GM12878 (cell line): Measurements from ENCODE around the gene ART1. TPM values are rescaled to one million over a fixed set of nuclear protein-coding genes. Genes with fewer than 3 reads are reported as not detected.

Experiments
- ATAC-seq: fragments of 200-7000 bp; cut with Tn5 transposase; 3 replicates; pipeline ENCODE4 v1.9.1; 2020; ENCODE audit warnings: mild to moderate bottlenecking, moderate library complexity
- Bru-seq: library from RNA; stranded (reverse); fragments of 400-500 nt; gene quantifications from one replicate; lab custom pipeline; 2021; lab: Mats Ljungman, UMichigan
- BruChase-seq, 2 experiments: library from RNA; stranded (reverse); fragments of 400-500 nt; gene quantifications; one replicate each; lab custom pipeline; 2021; lab: Mats Ljungman, UMichigan
- BruUV-seq: library from RNA; stranded (reverse); fragments of 400-500 nt; replicated peaks from 2 replicates; lab custom pipeline; 2021; lab: Mats Ljungman, UMichigan
- CTCF ChIA-PET: fragments of 300-600 bp; sonication (Branson Sonifier 250); formaldehyde crosslinking; extraction: SDS; loops from one replicate; lab custom pipeline; 2021; ENCODE audit warnings: inconsistent platforms; lab: Yijun Ruan, JAX
- POLR2A ChIA-PET: fragments of 350-600 bp; formaldehyde crosslinking; extraction: SDS; loops from one replicate; lab custom pipeline; 2021; ENCODE audit warnings: inconsistent platforms; lab: Charles Lee
- RAD21 ChIA-PET: fragments of 300-600 bp; sonication (Branson Sonifier 250); formaldehyde crosslinking; loops from one replicate; lab custom pipeline; 2023; ENCODE audit warnings: antibody characterized with exemption; ENCODE audit not compliant: unreplicated experiment; lab: Charles Lee
- SMC1A ChIA-PET: fragments of 300-600 bp; sonication (Branson Sonifier 250); formaldehyde crosslinking; loops from one replicate; lab custom pipeline; 2023; ENCODE audit not compliant: unreplicated experiment, uncharacterized antibody; lab: Charles Lee
- DNase-seq: peaks from one replicate; pipeline ENCODE4 v3.0.0-alpha.2; 2011; ENCODE audit warnings: low read depth, low spot score
- FAIRE-seq: peaks from 3 replicates; lab custom pipeline; 2011; peaks lifted over from hg19 to GRCh38; lab: Jason Lieb, UNC
- H2AFZ ChIP-seq: 2 replicates; pipeline ENCODE4 v1.6.0; 2011; ENCODE audit warnings: low read depth, low read length, control low read depth; ENCODE audit not compliant: control insufficient read depth
- H3K27ac ChIP-seq: 2 replicates; pipeline ENCODE4 v1.5.1; 2011; ENCODE audit warnings: control low read depth; ENCODE audit not compliant: control insufficient read depth, insufficient read depth
- H3K27me3 ChIP-seq, 2 experiments: replicated peaks in 1 of 2; 2 replicates each; pipeline versions ENCODE4 v1.6.0 to v1.6.1; 2011; ENCODE audit warnings: low read length in 1 of 2; ENCODE audit not compliant: control insufficient read depth in 2 of 2, insufficient read depth in 2 of 2
- H3K36me3 ChIP-seq, 2 experiments: 2 replicates each; pipeline ENCODE4 v1.5.1; 2011; ENCODE audit warnings: low read length in 1 of 2; ENCODE audit not compliant: control insufficient read depth in 2 of 2, insufficient read depth in 2 of 2
- H3K4me1 ChIP-seq: 2 replicates; pipeline ENCODE4 v1.6.1; 2011; ENCODE audit warnings: mild to moderate bottlenecking, low read length, moderate library complexity, mixed read lengths; ENCODE audit not compliant: control insufficient read depth, insufficient read depth
- H3K4me2 ChIP-seq: 2 replicates; pipeline ENCODE4 v1.6.0; 2011; ENCODE audit warnings: control low read depth; ENCODE audit not compliant: control insufficient read depth, insufficient read depth
- H3K4me3 ChIP-seq: fragments of 200-600 bp; sonication (generic); 2 replicates; pipeline ENCODE4 v1.5.1; 2016
- H3K79me2 ChIP-seq: 2 replicates; pipeline ENCODE4 v1.6.0; 2011; ENCODE audit warnings: low read length; ENCODE audit not compliant: control insufficient read depth, insufficient read depth
- H3K9ac ChIP-seq: 2 replicates; pipeline ENCODE4 v1.8.0; 2011; ENCODE audit warnings: low read length, control low read depth, mixed read lengths; ENCODE audit not compliant: control insufficient read depth, insufficient read depth
- H3K9me3 ChIP-seq: replicated peaks from 3 replicates; pipeline ENCODE4 v1.5.1; 2011; ENCODE audit warnings: mild to moderate bottlenecking, low read length; ENCODE audit not compliant: control insufficient read depth, insufficient read depth
- H4K20me1 ChIP-seq: 2 replicates; pipeline ENCODE4 v1.6.0; 2011; ENCODE audit not compliant: control insufficient read depth, insufficient read depth
- CBX3 ChIP-seq: fragments of 200-600 bp; sonication (generic); IDR thresholded peaks from 2 replicates; pipeline ENCODE4 v1.6.1; 2016; ENCODE audit warnings: low read depth, borderline replicate concordance
- CHD1 ChIP-seq: IDR thresholded peaks from 2 replicates; pipeline ENCODE4 v1.6.1; 2012; ENCODE audit warnings: low read depth, low read length, improper control_type of control experiment
- CHD4 ChIP-seq: fragments of 200-600 bp; sonication (generic); IDR thresholded peaks from 2 replicates; pipeline ENCODE4 v1.6.1; 2016; ENCODE audit warnings: mild to moderate bottlenecking
- EGR1 ChIP-seq, 2 experiments: IDR thresholded peaks; 1 replicate in 1 of 2; 2 replicates in 1 of 2; pipeline ENCODE4 v1.6.1; 2011 to 2012; ENCODE audit warnings: low read depth in 2 of 2, low read length in 2 of 2, borderline replicate concordance in 1 of 2, mild to moderate bottlenecking in 1 of 2, moderate library complexity in 1 of 2
- KAT2A ChIP-seq: conservative IDR thresholded peaks from 2 replicates; pipeline ENCODE4 v1.6.1; 2011; ENCODE audit warnings: low read depth, low read length; ENCODE audit not compliant: control insufficient read depth
- NR2C1 ChIP-seq: fragments of 450-650 bp; IDR thresholded peaks from 2 replicates; pipeline ENCODE4 v1.6.1; 2017; ENCODE audit warnings: antibody characterized with exemption, mild to moderate bottlenecking, moderate library complexity
- RELA ChIP-seq: fragments of 450-650 bp; IDR thresholded peaks from 2 replicates; pipeline ENCODE4 v1.8.0; 2014; ENCODE audit warnings: borderline replicate concordance; ENCODE audit not compliant: partially characterized antibody
- SPI1 ChIP-seq: IDR thresholded peaks from 2 replicates; pipeline ENCODE4 v1.6.1; 2011; ENCODE audit warnings: low read depth, mild to moderate bottlenecking, low read length, moderate library complexity, borderline replicate concordance; ENCODE audit not compliant: insufficient read depth
- SUPT20H ChIP-seq: IDR thresholded peaks from 2 replicates; pipeline ENCODE4 v1.6.1; 2011; ENCODE audit warnings: low read depth, mild to moderate bottlenecking, low read length, moderate library complexity, borderline replicate concordance; ENCODE audit not compliant: control insufficient read depth
- ZBED1 ChIP-seq: IDR thresholded peaks from 2 replicates; pipeline ENCODE4 v1.6.1; 2016; ENCODE audit warnings: borderline replicate concordance
- ZNF274 ChIP-seq: IDR thresholded peaks from one replicate; pipeline ENCODE4 v1.8.0; 2011; ENCODE audit not compliant: insufficient read length, insufficient read depth
- ZSCAN29 ChIP-seq: fragments of 450-650 bp; IDR thresholded peaks from 2 replicates; pipeline ENCODE4 v1.6.1; 2017; ENCODE audit warnings: mild to moderate bottlenecking, moderate library complexity
- ZZZ3 ChIP-seq: IDR thresholded peaks from 2 replicates; pipeline ENCODE4 v1.6.1; 2011; ENCODE audit warnings: low read depth; ENCODE audit not compliant: control insufficient read depth, insufficient read length
- WGBS: methylation state at CpG from one replicate; pipeline ENCODE4 v1.1.6; 2016; ENCODE audit warnings: low lambda C conversion rate; ENCODE audit not compliant: insufficient replicate concordance, insufficient coverage; ENCODE audit errors: missing lambda C conversion rate; 5-methylcytosine and 5-hydroxymethylcytosine counted together
- in situ Hi-C: fragments of 300-500 bp; cut with MboI; formaldehyde crosslinking; loops from 9 replicates; pipeline ENCODE4 v1.14.3; 2018; ENCODE audit warnings: mixed read lengths
- intact Hi-C: fragments of 100-400 bp; cut with micrococcal nuclease; formaldehyde crosslinking; loops from one replicate; pipeline ENCODE4 v1.14.2; 2022; ENCODE audit not compliant: unreplicated experiment
- long read RNA-seq, 2 experiments: library from polyadenylated mRNA; unstranded; transcript quantifications; one replicate each; pipeline ENCODE4 v2.0.0, GENCODE V29; 2019 to 2020
- polyA minus RNA-seq, 3 experiments: library from RNA; depleted of rRNA, polyadenylated mRNA; stranded (reverse); fragments of >200 nt; gene quantifications; 2 replicates each; pipeline ENCODE4 v1.2.3, GENCODE V29; 2011
- polyA plus RNA-seq, 11 experiments: library from polyadenylated mRNA; depleted of rRNA in 4 of 11; unstranded in 6 of 11; stranded (reverse) in 5 of 11; fragments of >200 nt; fragmentation: Nextera tagmentation in 4 of 11; fragmentation: Illumina TruSeq in 1 of 11; extraction: Ambion mirVana in 4 of 11; extraction: Trizol in 1 of 11; gene quantifications; 1 replicate in 1 of 11; 2 replicates in 10 of 11; pipeline versions ENCODE4 v1.2.1 to v1.2.3, GENCODE V29; 2011 to 2016; ENCODE audit warnings: inconsistent platforms in 2 of 11, missing spikeins in 2 of 11, low read depth in 1 of 11
- total RNA-seq, 4 experiments: library from RNA; depleted of rRNA in 3 of 4; stranded (reverse); fragments of >200 nt in 3 of 4; fragmentation: Illumina TruSeq in 1 of 4; extraction: Trizol in 1 of 4; gene quantifications; 2 replicates each; pipeline versions ENCODE4 v1.2.1 to v1.2.3, GENCODE V29; 2013 to 2021
- TF ChIP-seq, protein P1 (sequence below): fragments of 450-650 bp; IDR thresholded peaks from 2 replicates; pipeline ENCODE4 v1.6.1; 2017; ENCODE audit warnings: mild to moderate bottlenecking, moderate library complexity
- TF ChIP-seq, protein P2 (sequence below): fragments of 450-650 bp; IDR thresholded peaks from 2 replicates; pipeline ENCODE4 v1.6.1; 2017; ENCODE audit warnings: low read depth, mild to moderate bottlenecking, moderate library complexity

The ART1 gene, protein sequence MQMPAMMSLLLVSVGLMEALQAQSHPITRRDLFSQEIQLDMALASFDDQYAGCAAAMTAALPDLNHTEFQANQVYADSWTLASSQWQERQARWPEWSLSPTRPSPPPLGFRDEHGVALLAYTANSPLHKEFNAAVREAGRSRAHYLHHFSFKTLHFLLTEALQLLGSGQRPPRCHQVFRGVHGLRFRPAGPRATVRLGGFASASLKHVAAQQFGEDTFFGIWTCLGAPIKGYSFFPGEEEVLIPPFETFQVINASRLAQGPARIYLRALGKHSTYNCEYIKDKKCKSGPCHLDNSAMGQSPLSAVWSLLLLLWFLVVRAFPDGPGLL
- not detected in 2 replicates for total RNA-seq (2013; cell fraction: nucleolus; rRNA removed)
- total RNA-seq (2014; rRNA removed) (not detected in 2 replicates), total RNA-seq (2014; rRNA removed; fragmentation: Illumina TruSeq; extraction: Trizol) (not detected in 2 replicates), total RNA-seq (2021) (not detected in 2 replicates), polyA plus RNA-seq (2011; rRNA removed) (not detected in 2 replicates), polyA plus RNA-seq (2014; fragmentation: Illumina TruSeq; extraction: Trizol) (not detected in 2 replicates), polyA plus RNA-seq (2014; fragmentation: Nextera tagmentation; extraction: Ambion mirVana) (not detected), polyA plus RNA-seq (2014; rRNA removed) (not detected in 2 replicates), polyA plus RNA-seq (2016; fragmentation: Nextera tagmentation; extraction: Ambion mirVana) (not detected), polyA minus RNA-seq (2011; rRNA and poly(A)+ RNA removed) (not detected in 2 replicates), Bru-seq, nascent RNA (percentile 5 among the genes with signal in this experiment), BruChase-seq, experiment 1, labeled RNA remaining after a 6-hour chase (not detected), BruChase-seq, experiment 2, labeled RNA remaining after a 2-hour chase (not detected)
- polyA plus RNA-seq (2011; ENCODE audit: low read depth), result not detected
- polyA plus RNA-seq (2011; cell fraction: cytosol; rRNA removed), result not detected in 2 replicates
- polyA plus RNA-seq (2011; cell fraction: nucleus; rRNA removed), result not detected in 2 replicates
- not detected in 2 replicates for polyA plus RNA-seq (2012)
- not detected in 2 replicates for polyA minus RNA-seq (2011; cell fraction: cytosol; rRNA and poly(A)+ RNA removed)
- not detected in 2 replicates for polyA minus RNA-seq (2011; cell fraction: nucleus; rRNA and poly(A)+ RNA removed)
- long read RNA-seq, experiment 1, result 0 reads
- long read RNA-seq, experiment 2, result 0 reads

DNA sequence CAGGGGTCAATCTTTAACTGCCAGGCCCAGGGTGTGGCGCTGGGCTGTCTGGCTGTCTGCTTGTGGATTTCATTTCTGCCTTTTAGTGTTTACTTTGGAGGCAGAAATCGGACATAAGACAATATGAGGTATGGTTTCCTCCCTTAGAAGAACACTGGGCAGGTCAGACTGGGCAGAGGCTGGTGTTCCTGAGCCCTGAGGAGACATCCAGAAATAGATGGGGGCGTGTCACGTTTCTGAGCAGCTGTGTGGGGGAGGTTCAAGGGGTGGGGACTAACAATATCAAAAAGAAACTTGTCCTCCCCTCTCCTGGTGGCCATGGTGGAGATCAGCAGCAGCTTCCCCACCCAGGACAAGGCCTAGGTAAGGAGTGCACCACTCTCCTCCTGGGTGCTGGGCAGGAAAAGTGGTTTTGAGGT, at the start of gene ART1:
Gene ART1 (plus strand): TSS at position 312 of the 419 bp plus-strand sequence. CDS start 14,086 bp downstream, outside the sequence.
- H2AFZ ChIP-seq, result no peak within 1 kb of the TSS
- H3K36me3 ChIP-seq, result no peaks in the 10 kb centered on the region
- no TSS peak for BruUV-seq
- H3K27ac ChIP-seq, result no peak within 1 kb of the TSS
- CTCF ChIA-PET, result no interaction called here
- no peak within 1 kb of the TSS for H3K4me2 ChIP-seq
- H3K27me3 ChIP-seq, result no peaks in the 10 kb centered on the region; a peak in 1 of 4 replicates
- no peaks in the 10 kb centered on the region for H3K79me2 ChIP-seq
- no peak for ATAC-seq
- no peaks in the 10 kb centered on the region; the same call in 2 of the 3 replicates for H3K9me3 ChIP-seq
- in situ Hi-C loops (no loop called here), intact Hi-C loops (no loop called here)
- H3K4me1 ChIP-seq, result peaks cover 2% of the 10 kb centered on the region; the same call in 1 of the 2 replicates
- DNase-seq, result no peak
- no peak for FAIRE-seq
- H3K4me3 ChIP-seq, result no peak within 1 kb of the TSS
- SMC1A ChIA-PET, result no interaction called here
- RAD21 ChIA-PET, result no interaction called here
- no peaks in the 10 kb centered on the region for H4K20me1 ChIP-seq
- H3K9ac ChIP-seq, result no peak within 1 kb of the TSS
- WGBS, result 25% methylated on average over 4 of the region's 4 CpGs
- POLR2A ChIA-PET, result no interaction called here
- TF ChIP-seq, protein P1, sequence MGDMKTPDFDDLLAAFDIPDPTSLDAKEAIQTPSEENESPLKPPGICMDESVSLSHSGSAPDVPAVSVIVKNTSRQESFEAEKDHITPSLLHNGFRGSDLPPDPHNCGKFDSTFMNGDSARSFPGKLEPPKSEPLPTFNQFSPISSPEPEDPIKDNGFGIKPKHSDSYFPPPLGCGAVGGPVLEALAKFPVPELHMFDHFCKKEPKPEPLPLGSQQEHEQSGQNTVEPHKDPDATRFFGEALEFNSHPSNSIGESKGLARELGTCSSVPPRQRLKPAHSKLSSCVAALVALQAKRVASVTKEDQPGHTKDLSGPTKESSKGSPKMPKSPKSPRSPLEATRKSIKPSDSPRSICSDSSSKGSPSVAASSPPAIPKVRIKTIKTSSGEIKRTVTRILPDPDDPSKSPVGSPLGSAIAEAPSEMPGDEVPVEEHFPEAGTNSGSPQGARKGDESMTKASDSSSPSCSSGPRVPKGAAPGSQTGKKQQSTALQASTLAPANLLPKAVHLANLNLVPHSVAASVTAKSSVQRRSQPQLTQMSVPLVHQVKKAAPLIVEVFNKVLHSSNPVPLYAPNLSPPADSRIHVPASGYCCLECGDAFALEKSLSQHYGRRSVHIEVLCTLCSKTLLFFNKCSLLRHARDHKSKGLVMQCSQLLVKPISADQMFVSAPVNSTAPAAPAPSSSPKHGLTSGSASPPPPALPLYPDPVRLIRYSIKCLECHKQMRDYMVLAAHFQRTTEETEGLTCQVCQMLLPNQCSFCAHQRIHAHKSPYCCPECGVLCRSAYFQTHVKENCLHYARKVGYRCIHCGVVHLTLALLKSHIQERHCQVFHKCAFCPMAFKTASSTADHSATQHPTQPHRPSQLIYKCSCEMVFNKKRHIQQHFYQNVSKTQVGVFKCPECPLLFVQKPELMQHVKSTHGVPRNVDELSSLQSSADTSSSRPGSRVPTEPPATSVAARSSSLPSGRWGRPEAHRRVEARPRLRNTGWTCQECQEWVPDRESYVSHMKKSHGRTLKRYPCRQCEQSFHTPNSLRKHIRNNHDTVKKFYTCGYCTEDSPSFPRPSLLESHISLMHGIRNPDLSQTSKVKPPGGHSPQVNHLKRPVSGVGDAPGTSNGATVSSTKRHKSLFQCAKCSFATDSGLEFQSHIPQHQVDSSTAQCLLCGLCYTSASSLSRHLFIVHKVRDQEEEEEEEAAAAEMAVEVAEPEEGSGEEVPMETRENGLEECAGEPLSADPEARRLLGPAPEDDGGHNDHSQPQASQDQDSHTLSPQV, result no peak
- TF ChIP-seq SPI1 (no peak), CBX3 (no peak), CHD4 (no peak), ZSCAN29 (no peak), ZZZ3 (no peak), EGR1 (IDR thresholded peaks at IDR 0.05; ENCODE audit: borderline replicate concordance in 1 of 2, low read depth in 2 of 2, low read length in 2 of 2) (no peak), ZBED1 (no peak), RELA (no peak), CHD1 (no peak), ZNF274 (no peak), SUPT20H (no peak), NR2C1 (no peak), KAT2A (no peak)
- TF ChIP-seq, protein P2, sequence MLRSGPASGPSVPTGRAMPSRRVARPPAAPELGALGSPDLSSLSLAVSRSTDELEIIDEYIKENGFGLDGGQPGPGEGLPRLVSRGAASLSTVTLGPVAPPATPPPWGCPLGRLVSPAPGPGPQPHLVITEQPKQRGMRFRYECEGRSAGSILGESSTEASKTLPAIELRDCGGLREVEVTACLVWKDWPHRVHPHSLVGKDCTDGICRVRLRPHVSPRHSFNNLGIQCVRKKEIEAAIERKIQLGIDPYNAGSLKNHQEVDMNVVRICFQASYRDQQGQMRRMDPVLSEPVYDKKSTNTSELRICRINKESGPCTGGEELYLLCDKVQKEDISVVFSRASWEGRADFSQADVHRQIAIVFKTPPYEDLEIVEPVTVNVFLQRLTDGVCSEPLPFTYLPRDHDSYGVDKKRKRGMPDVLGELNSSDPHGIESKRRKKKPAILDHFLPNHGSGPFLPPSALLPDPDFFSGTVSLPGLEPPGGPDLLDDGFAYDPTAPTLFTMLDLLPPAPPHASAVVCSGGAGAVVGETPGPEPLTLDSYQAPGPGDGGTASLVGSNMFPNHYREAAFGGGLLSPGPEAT, result no peak
